HG02852 (cell line): ENCODE data around the gene MEX3B.

Source experiments
- ATAC-seq: cut with Tn5 transposase; IDR thresholded peaks from one replicate; pipeline ENCODE4 v1.9.1; 2021; ENCODE audit warnings: mild to moderate bottlenecking, moderate library complexity; ENCODE audit not compliant: unreplicated experiment

Gene MEX3B

DNA sequence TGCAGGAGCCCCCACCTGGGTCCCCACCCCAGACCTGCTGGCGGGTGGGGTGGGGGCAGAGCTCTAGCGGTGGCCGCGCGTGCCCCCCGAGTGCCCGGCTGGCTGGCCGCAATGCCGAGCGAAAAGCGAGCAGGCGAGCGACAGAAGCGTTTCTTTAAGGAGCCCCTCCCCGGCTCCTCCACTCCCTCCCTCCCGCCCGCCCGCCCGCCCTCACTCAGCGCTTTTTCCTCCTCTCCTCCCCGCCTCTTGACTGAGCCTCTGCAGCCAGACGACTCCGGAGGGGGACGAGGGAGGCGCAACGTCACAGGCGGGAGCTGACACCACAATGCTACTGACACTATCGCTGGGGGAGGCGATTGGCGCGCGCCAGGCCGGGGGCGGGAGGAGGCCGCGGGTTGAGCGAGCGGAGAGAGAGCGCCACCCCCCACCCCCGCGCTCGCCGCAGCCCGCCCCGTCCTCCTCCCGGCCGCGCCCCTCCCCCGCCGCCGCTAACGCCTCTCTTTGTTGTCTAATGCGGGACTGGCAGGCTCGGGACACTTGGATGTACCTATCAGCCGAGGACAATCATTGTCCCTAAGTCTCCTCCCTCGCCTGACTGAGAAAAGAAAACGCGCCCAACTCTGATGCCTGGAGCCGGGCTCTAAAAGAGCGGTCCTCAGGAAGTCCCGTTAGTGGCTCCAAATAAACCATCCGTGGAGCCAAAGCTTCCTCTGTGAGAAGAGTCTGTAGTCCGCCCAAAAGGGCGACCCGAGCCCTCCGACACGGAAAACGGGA, at the start of gene MEX3B:
Gene MEX3B, minus strand, starts transcription at position 127 of the 774 bp plus-strand sequence. CDS start 313 bp downstream, outside the sequence.
- ATAC-seq = peak; percentile 70

DNA sequence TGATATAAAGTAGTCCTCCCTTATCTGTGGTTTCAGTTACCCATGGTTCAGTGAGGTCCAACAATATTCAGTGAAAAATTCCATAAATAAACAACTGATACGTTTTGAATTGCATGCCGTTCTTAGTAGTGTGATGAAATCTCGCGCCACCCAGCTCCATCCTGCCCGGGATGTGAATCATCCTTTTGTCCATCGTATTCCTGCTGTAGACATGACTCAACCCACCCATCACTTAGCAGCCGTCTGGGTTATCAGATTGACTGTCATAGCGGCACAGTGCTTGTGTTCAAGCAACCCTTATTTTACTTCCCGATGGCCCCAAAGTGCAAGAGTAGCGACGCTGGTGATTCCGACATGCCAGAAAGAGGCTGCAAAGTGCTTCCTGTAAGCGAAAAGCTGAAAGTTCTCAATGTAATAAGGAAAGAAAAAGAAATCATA, 48.0 kb upstream of the MEX3B start:
- ATAC-seq = no peak

DNA sequence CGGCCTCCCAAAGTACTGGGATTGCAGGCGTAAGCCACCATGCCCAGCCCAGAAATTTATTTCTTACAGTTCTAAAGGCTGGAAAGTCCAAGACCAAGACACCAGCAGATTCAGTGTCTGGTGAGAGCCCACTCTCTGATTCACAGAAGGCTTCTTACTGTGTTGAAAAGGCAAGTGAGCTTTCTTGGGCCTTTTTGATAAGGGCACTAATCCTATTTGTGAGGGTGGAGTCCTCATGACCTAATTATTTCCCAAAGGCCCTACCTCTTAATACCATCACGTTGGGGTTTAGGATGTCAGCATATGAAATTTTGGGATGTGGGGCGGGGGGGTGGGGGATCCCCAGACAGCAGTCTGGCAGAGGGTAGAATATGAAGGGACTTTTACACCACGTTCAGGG, 47.5 kb upstream of the MEX3B start:
- ATAC-seq = no peak

- ATAC-seq = no peak
Observed at GRCh38 chr15:82091636-82092140, 45.9 kb upstream of the MEX3B start.

DNA sequence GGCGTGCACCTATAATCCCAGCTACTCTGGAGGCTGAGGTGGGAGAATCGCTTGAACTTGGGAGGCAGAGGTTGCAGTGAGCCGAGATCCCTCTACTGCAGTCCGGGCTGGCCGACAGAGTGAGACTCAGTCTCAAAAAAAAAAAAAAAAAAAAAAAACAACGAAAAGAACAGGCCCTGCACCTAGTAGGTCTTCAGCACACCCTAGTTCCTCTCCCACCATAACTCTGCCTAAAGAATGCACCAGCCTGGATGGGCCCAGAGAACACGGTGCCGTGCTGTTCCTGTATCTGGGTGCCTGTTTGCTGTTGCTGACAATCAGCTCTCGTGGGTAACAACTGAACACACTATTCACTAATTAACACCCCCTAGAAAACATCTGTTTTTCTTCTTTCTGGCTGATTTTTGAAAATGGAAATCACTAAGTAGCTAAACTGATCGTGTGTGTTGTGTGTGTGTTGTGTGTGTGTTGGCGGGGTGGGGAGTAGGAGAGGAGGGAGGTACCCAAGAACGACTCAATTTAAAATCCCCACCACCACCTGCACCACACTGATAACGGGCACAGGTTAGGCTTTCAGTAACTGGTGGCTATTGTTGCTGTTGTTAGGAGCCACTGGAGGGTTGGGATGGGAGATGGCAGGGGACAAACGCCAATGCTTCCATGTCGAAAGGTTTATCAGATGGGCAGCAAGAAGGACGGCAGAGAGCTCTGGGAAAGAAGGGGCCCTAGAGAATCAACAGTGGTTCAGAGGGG, 40.6 kb upstream of the MEX3B start:
- ATAC-seq = no peak

- ATAC-seq = no peak
Observed at GRCh38 chr15:82081914-82082762, 36.3 kb upstream of the MEX3B start.

GRCh38 chr15:82080774-82081173, 35.0 kb upstream of the MEX3B start:
- ATAC-seq = no peak

- no peak for ATAC-seq
Observed at GRCh38 chr15:82079736-82080135, 33.9 kb upstream of the MEX3B start.

- ATAC-seq = no peak
Observed at GRCh38 chr15:82074610-82075009, 28.8 kb upstream of the MEX3B start.

- no peak for ATAC-seq
Observed at GRCh38 chr15:82072926-82073537, 27.2 kb upstream of the MEX3B start.

DNA sequence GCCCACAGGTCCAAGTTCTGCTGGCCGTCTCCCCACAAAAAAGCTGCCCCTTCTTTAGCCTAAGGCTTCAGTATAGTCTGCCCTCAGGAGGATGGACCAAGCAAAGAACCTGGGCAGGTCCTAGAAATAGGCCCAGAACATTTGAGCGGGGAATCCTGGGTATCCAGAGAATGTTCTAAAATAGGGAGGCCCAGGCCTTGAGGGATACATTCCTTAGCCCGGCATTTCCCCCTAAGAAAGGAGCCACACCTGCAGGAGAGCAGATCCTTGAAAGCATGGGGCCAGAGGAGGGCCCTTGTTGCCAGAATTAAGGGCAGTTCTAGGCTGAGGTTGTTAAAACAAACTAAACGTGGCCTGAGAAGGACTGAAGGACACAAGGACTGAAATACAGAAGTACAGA, 20.6 kb upstream of the MEX3B start:
- no peak for ATAC-seq

GRCh38 chr15:82064824-82065223, 19.0 kb upstream of the MEX3B start:
- ATAC-seq = no peak

DNA sequence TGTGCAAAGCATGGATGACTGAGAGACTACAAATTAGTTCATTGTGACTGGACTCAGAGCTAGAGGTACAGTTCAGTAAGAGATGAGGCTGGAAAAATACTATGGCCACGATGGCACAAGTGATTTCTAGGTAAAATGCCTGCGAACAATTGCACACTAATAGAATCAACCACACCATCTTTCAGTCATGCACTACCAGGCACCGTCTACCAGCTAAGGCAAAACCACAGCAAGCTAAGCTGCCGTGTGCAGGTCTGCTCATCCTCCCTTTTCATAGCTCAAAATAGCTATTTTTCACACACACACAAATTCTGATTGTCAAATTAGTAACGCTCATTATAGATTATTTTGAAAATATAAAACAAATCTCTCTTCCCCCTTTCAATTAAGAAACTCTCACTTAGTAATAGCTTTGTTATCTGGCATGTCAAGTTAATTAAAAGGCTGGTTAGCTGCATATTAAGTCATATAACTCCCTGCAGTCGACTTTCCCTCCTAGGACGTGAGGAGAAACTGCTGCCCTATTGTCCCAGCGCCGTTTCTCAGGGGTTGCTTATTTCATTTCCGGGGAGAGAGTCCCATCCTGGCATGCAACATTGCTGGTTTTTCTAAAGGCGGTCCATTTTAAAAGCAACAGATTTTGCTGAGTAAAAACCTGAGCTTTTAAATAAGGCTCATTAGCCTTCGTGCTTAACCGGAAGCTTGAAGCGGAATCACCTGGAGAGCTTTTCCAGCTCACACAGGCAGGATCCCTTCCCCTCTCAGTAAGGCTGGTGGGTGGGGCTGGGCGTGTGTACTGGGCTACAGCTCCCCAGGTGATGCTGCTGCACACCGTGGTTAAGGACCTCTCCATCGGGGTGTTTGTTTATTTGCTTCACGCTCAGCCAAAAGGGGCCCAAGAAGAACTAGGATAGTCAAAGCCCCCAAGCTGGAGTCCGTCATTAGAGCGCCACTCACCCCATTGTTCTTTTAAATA, 16.9 kb upstream of the MEX3B start:
- no peak for ATAC-seq

- ATAC-seq = no peak
Observed at GRCh38 chr15:82060817-82061216, 15.0 kb upstream of the MEX3B start.

GRCh38 chr15:82058517-82059204, 12.8 kb upstream of the MEX3B start:
- ATAC-seq = no peak

DNA sequence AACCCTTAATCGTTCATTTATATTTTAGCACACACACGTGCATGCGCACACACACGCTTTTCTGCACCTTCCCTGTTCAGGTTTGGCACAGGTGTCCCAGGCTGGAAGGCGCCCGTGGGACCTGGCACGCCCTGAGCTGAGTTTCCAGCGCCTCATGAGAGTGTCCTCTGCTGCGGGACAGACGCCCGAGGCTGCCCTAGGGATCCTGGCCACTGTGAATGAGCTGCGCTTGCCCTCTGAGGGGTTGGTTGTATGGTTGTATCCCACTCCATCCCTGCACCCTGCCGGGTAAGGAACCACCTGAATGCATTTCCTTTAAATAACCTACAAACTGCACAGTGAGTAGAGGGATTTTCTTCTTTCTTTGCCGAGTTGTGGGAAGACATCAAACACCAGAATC, 12.2 kb upstream of the MEX3B start:
- ATAC-seq = no peak

GRCh38 chr15:82056958-82057823, 11.4 kb upstream of the MEX3B start:
- ATAC-seq = no peak

GRCh38 chr15:82052751-82053150, 6.9 kb upstream of the MEX3B start:
- no peak for ATAC-seq
